Activated CD4-positive, alpha-beta T cell treated with anti-CD3 and anti-CD28 coated beads, Interleukin-2, Interleukin-6, amounts not matched to agents 100 ng/mL and 50 ng/mL, durations not matched to agents 16 hours and 8 hours (primary cell): ENCODE measurements around the gene ELAC2.

Experiments used
- DNase-seq: peaks from one replicate; pipeline ENCODE4 v3.0.0-alpha.2; 2020

The ELAC2 gene

DNA sequence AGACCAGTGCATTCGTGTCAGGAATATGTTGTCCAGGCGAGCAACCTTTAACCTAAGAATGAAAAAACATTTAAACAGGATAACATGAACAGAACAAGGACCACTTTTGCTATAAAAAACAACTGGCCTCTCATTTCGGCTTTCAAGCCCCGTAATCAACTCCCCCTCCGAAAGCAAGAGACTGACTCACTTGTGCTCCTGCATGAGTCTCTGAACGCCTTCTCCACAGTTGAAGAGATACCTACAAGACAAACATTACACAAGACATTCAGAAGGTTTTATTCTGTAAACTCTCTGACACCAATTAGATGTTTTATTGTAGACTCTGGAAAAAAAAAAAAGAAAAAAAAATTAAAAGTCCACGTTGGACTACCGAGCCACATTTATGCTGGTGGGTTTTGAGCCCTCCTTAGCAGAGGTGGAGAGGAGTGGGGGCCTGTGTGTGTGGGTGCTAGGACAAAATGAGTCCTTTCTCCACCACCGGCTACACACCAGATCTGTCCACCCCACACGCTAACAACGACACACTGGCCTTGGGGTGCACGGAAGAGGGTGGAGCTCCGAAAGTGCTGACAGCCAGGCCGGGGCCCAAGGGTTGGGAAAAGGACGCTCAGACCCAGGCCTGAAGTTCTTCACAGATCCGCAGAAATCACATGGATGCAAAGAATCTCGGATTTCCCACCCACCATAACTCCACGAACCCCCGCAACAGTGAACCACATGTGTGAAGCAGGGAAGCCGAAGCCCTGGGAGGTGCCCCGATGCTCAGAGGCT lies 759 bp downstream of the ELAC2 start:
- DNase-seq, result peak; percentile 50

DNA sequence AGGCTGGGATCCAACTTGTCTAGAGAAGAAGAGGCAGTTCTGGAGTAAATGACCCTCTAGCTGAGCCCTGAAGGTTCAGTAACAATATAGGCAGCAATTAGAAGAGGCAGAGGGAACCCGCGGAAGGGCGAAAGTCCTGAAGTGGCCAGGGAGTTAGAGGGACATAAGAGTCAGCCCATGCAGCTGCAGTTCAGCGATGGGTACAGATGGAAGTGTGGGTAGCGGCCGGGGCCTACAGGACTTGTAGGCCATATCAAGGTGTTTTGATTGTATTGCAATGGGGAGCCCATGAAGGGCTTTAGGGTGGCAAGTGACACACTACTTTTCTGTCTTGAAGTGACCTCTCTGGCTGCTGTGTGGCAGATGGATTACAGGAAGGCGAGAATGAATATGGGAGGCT lies 3.0 kb downstream of the ELAC2 start:
- no peak for DNase-seq

DNA sequence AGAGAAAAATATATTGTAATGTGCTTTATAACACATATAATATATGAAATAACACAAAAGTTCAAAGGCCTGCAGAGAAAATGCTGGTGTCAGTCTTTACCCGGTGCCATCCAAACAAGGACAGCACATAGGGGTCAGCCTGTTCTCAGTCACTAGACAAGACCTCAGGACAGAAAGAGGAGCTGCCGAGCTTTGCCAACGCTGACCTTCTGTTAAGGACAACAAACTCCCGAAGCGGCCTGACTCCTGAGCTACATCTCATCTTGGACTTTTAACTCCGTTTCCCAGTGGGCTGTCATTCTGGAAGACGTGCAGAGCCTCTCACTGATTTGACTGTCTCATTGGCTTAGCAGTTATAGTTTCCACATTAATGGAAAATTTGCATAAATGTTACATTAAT lies 6.9 kb downstream of the ELAC2 start:
- no peak for DNase-seq

DNA sequence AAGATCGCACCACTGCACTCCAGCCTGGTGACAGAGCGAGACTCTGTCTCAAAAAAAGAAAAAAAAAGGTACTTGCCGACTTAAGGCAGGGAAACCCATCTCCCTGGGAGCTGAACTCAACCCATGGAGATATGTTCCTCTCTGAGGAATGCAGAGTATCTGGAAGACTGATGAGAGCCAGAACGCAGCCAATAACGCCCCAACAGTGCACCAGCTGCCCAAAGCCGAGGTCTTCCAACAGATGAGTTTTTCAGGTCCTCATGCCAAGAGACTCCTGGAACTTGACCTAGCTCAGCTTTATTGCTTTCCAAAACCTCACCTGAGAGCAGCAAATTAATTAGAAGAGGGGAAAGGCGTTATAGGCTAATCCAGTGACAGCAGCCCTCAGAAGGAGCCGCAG lies 9.4 kb downstream of the ELAC2 start:
- DNase-seq, result no peak

DNA sequence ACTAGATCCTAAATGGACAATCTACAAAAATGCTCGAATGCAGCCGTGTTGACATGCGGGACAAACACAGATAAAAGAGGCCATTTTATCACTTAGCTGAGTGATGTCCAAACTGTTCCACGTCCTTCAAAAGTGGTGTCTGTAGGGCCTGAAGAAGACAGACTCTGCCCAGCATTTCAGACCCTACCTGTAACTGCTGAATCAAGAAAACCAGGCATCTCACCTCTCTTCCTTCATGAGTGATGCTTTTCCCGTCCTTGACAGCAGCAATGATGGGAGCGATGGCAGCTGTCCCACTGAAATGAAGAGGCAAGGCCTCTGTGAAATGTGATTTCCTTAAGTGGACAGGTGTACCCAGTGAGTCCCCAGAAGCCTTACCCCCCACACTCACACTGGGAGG lies 12.3 kb downstream of the ELAC2 start:
- DNase-seq, result no peak

DNA sequence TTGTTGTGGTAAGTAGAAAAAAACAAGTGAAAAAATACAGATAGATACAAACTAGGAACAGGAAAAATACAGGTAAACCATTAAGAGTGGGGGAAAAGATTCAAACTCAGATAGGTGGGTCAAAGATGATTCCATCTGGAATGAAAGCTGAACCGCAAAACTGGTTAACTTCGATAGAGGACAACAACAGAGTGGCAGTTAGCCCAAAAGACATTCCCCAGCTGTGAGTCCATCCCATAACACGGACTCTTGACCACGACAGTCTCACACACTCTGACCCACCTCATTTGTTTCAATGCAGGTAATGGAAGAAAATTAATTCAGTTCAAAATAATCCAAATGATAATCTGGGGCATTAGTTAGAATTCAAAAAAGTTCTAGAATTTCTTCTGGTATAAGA lies 13.5 kb downstream of the ELAC2 start:
- no peak for DNase-seq

DNA sequence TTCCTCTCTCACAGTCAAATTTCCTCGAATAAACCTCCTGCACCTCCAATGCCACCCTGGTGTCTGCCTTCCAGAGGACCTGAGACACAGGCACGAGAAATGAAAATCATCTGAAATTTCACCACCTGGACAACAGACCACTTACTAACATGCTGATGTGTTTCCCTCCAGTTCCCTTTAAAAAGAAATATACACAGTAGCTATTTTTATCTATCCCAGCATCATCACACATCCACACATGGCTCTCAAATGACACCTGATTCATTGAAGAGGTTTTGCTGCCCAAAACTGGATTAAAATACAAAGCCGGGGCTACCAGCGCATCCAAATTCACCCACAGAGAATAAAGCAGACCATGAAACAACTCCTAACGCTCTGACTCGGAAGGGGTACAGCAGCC lies 13.9 kb downstream of the ELAC2 start:
- DNase-seq, result no peak

DNA sequence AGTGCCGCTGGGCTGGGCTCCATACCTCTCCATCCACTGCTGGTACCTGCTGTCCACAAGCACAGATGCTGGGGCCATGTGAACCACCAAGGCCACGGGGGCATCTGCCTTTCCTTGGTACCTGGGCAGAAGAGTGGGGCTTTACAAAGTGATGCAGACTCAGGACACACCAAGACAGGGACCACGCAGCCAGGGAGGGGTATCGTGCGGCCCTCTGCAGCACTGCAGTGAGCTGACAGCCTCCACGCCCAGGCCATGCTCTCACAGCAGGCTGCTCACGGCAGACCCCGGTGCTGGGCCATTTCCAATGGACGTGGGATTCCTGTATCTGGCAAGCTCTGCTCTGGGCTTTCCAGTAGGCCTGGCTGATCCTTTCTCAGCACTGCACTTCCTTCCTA lies 14.4 kb downstream of the ELAC2 start:
- DNase-seq, result no peak

DNA sequence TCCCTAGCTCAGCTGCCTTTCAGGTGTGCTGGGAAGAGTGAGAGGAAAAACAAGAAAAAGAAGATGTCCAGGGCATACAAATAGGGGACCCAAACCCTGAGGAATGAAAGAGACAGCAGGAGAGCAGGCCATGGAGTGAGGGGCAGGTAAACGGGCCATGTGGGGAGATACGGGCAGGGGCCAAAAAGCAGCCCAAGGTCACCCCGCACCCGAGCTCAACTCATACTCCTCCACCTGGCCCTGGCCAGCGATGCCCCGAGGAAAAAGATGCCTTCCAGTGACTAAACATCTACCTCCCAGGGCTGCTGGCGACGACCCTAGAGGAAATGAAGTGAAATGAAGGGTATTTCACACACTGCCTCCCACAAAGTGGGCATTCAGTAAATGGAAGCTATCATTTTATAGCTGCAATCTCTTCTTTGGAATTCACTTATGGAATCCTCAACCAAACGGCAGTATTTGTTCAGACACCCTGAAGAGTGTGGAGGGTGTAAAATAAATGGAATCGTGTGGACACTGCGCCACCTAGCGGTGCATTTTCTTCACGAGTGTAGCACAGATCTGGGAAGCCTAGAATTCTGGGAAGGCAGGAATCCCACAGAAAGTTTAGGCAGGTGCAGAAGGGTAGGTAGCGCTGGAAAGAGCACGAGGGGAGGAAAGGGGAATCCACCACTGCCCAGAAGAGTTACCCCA lies 14.9 kb downstream of the ELAC2 start:
- DNase-seq, result peak; percentile 42

DNA sequence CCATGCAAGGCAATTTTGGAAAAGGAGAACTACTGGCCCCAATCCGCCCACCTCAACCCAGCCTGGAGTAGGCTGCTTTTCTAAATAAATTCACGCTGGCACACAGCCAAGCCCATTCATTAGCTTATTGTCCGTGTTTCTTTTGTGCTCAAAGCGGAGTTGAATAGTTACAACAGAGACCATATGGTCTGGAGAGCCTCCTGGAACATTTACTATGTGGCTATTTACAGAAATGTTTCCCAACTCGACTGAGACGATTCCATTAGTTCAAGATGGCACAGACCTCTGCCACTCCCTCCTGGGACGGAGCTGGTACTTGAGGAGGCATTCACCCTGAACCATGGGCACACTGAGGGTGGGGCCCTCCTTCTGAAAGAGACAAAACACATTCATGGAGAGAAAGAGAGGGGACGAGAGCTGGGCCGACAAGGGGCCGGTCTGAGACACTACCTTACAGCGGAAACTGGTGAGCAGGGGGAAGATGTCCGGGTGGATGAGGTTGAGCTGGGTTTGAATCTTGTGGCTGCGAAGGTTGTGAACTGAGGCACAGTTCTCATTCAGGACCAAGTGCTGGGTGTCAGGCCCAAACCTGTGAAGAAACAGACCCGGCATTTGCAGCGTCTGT lies 15.7 kb downstream of the ELAC2 start:
- DNase-seq, result no peak

DNA sequence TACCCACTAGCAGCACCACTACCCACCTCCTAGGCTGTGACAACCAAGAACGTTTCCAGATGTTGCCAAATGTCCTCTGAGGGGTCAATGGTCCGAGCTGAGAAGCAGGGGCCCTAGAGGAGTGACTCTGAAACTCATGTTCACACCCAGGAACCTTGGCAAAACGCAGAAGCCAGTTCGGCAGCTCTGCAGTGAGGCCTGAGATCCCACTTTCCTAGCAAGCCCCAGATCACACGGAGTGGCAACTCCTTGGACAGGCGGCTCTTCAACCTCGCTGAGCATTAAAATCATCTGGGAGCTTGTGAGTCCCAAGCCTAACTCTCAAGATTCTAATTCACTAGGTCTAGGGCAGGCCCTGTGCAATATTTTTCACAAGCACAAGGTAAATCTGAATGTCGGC lies 17.3 kb downstream of the ELAC2 start:
- DNase-seq, result no peak

DNA sequence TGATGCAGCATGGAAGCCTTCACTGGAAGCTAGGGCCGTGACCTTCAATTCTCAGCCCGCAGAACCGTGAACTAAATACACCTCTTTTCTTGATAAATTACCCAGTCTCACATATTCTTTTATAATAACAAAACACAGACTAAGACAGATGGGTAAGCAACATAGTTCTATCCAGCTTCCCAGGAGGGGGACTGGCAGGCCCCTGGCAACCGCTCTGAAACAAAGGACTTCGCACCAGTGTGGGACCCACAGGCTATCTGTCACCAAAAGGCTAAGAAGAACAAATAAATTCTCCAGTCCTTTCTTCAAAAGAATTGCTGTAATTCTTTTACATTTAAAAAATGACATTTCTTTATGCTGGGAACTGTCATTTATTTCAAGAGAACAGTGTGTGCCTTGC lies 19.0 kb downstream of the ELAC2 start:
- no peak for DNase-seq

DNA sequence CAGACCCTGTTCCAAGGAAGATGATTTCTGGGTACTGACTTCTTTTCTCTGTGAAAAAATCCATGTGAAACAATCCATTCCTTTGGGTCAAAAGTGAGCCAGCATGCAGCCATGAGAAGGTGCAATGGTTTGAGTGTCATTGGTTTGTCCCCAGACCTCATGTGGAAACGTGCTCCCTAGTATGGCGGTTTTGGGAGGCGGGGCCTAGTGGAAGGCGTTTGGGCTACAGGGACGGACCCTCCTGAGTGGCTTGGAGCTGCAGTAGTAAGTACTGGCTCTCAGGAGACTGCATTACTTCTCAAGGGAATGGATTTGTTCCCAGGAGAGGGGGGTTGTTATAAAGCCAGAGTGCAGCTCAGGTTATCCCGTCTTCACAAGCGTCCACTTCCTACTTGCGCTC lies 19.4 kb downstream of the ELAC2 start:
- DNase-seq, result no peak

DNA sequence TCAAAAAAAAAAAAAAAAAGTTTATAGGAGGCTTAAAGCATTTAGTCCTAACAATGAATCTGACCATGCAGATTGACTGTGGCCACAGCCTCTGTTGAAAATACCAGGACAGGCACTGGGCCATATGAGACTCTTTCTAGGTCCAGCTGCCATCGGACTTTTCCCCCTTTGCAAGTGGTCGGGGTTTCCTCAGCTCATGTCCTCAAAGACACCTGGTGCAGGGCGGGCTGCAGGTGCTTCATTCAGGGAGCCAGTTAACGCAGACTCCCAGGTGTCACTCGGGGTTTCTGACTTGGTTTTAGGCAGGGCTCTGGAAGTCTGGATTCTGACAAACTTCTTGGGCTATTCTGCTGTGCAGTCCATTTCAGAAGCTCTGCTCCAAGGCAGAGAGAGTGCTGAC lies 20.9 kb downstream of the ELAC2 start:
- DNase-seq, result no peak

DNA sequence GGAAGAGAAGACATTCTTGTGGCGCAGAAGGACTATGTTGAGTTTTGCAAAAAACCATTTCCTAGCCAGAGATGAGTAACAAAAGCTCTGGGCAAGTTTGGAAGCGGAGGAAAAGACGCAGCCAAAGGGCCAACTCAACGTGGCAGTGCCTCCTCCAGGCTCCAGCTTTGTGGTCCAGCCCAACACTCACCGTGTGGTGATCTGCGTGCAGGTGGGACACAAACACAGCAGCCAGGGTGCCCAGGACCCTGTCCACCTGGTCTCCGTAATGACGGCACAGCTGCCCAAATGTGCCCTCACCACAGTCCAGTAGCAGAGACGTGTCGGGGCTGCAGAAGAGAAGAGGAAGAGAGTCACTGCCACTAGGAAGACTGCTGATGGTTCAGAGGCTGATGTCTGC lies 21.5 kb downstream of the ELAC2 start:
- no peak for DNase-seq

DNA sequence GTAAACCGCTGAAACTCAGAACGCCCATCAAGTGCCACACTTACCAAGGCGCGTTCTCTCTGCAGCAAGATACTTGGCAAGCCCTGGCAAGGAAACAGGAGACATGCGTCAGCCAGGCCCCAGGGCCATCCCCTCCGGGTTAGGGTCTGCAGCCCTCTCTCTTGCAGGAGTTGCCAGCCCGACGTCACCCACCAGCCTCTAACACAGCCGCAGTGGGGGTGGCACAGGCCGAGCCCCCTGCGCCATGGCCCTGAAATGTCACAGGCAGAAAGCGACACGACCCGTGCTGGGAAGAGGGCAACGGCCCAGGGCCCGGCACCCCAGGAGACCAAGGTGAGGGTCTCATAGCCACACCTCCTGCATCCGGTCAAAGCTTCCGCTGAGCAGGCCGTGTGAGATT lies 21.9 kb downstream of the ELAC2 start:
- no peak for DNase-seq

DNA sequence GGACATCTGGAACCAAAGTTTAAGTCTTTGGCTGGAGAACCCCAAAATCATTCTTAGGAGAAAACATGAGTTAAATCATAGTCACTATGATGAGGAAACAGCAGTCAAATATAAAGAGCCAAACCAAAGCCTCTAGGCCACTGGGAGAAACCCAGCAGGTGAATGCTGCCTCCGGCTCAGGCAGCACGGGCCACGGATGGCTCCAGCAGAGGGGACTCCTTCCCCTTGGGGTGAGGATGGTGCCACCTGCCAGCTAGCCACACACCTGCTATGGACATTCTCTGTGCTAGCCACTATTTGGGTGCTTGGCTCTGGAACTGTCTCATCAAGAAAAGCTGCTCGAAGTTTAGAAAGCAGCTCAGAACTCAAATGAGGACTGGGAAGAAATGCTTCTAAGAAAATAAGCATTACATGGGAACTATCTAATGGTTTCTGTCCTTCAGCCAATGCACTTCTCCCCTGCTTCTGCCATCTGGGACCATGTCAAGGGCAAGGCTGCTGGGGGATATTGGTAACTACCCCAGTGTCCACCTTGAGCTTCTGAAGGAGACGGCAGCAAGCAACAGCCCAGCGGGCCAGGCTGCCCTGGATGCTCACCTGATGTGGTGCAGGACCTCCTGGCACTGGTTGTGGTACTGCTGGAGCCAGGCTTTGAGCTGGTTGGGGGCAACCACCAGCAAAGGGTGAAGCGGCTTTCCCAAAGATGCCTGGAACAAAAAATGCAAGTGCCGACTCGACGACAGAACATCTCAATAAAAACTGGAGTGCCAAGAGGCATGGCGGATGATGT lies 22.5 kb downstream of the ELAC2 start:
- no peak for DNase-seq

DNA sequence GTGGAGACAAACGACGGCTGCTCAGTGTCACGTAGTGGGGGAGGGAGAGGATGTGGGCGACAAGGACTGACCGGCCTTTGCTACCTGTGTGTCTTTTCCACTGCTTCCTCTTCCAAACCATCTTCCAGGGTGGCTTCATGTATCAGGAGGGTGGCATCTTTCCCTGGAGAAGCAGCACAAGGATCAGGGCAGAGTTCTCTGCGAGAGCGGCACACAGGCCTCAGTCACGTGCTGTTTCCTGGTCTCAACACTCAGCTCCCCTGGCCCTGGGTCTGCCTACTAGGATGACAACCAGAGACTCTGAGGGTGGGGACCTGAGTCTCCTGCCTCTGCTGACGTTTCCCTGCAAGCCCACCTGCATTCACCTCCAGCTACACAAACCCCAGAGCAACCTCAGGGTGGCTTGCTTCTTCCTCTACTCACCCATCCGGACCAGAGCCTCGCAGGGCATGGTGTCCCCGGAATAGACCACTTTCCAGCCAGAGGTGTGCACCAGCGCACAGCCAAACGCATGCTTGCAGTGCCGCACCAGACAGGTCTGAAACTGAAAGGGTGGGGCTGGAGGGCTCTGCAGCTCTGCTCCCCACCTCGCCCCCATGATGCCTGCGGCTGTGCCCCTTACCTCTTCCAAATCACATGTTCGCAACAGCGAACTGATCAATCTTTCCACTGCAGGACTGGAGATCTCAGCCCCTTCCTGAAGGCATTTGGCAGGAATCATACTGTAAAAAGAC lies 23.3 kb downstream of the ELAC2 start:
- no peak for DNase-seq

DNA sequence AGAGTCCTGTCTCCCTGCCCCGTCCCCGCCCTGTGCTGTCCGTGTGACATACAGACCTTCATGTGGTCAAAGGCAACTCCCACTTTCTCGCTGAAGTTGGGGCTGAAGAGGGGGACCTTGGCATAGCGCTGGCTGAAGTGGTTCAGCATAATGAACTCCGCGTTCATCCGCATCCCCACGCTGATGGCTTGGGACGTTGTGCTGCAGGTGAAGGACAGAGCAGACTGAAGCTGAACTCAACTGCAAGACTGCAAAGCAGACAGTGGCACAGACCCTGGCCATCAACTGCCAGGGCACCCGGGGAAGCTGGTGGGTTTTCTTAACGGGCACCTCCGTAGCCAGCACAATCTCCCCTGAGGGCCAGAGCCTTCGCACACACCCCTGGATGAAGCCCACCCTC lies 24.2 kb downstream of the ELAC2 start:
- no peak for DNase-seq

DNA sequence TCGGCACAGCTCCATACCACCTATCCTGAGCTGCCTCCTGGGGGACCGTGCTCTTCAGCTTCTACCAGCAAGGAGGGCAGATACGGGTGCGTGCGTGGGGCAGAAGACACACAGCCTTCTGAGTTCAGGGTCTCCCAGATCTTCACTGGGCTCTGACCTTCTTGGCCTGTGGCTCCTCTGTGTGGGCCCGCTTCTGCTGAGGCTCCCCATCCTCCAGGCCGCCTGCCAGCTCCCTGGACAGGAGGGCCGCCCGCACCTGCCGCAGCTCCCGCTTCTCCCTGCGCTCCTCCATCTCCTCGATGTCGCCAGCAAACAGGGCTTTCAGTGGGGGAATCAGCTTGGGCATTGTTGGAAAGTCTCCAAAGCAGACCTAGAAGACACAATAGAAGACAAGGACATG lies 25.2 kb downstream of the ELAC2 start:
- no peak for DNase-seq

DNA sequence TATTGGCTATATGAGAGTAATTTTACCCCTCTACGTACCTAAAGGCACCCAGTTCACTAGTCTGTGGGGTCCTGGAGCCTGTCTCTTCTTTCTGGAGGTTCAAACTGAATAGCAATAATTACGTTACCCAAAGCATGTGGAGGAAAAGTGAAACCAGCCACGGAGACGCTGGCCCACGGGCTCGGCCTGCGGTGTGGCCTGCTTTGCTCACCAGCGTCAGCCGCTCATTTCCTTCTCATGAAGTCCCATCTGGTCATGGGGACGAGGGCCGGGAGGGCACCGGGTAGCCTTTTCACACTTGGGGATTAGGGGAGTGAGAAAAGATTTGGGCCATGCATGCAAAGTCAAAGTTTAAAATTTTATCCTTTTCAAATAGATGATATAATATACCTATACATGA lies 26.9 kb downstream of the ELAC2 start:
- DNase-seq, result no peak

DNA sequence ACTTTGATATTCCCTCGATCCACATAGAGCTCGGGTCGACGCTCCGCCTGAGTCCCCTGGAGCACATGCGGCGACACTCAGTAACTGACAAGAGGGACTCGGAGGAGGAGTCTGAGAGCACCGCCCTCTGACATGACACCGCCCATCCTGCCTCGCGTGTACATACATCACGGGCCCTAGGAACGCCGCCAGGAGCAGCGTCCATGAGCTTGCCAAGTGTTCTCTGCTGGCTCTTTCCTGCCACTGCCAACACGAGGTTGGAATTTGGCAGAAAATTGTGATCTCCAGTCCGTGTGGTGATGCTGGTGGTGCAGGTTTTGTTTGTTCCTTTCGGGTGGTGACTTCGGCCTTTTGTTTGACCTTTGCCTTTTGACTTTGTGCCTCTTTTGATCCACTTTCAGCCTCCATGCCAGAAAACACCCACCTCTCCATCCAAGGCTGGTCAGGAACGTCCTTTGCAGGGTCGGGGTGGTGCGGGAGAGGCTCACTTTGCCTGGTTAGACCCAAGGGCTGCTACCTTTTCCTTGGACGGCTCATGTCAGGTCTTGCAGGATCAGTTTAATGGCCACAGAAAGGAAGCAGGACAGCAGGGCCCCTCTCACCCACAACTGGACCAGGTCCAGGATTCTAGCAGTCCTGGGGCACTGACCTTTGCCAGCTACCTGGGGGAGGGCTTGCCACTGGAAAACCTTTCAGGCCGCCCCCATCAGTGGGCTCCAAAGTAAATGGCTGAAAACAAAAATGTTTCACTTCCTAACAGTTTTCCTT lies 27.6 kb downstream of the ELAC2 start:
- no peak for DNase-seq
